Measurements from ENCODE around the gene GEN1. TPM values are rescaled to one million over a fixed set of nuclear protein-coding genes. Genes with fewer than 3 reads are reported as not detected.

Gene GEN1
- total and polyA plus RNA-seq, 2 of the 13 experiments (the other 11 are each of a cell fraction or from before 2014, with no cell fraction given), result 9.9 to 27.1 TPM

DNA sequence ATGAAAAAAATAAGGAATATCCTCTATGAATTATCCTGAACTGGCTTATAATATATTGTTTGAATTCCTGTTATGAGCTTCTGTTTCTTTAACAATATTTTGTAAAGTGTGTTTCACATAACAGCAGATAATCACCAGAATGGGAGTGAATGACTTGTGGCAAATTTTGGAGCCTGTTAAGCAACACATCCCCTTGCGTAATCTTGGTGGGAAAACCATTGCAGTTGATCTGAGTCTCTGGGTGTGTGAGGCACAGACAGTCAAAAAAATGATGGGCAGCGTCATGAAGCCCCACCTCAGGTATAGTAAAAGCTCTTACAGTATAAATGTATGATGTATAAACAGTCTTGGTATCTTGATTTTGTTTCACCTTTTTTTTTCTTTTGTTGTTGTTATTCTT, 5.9 kb downstream of the GEN1 start:
- POLR2A ChIA-PET, result no interaction called here
- no peak overlapping the region for H2AFZ ChIP-seq (ENCODE audit: low read length)

GRCh38 chr2:17762451-17762850, 8.5 kb downstream of the GEN1 start:
- POLR2A ChIA-PET, result no interaction called here
- TF ChIP-seq ZBTB46 (CRISPR knock-in tag; IDR thresholded peaks at IDR 0.05; ENCODE audit: borderline replicate concordance) (no peak), MAFG (CRISPR knock-in tag; IDR thresholded peaks at IDR 0.05) (no peak), PRDM15 (CRISPR knock-in tag; IDR thresholded peaks at IDR 0.05) (no peak), SATB2 (CRISPR knock-in tag; IDR thresholded peaks at IDR 0.05) (no peak)
- TF ChIP-seq, protein P1, sequence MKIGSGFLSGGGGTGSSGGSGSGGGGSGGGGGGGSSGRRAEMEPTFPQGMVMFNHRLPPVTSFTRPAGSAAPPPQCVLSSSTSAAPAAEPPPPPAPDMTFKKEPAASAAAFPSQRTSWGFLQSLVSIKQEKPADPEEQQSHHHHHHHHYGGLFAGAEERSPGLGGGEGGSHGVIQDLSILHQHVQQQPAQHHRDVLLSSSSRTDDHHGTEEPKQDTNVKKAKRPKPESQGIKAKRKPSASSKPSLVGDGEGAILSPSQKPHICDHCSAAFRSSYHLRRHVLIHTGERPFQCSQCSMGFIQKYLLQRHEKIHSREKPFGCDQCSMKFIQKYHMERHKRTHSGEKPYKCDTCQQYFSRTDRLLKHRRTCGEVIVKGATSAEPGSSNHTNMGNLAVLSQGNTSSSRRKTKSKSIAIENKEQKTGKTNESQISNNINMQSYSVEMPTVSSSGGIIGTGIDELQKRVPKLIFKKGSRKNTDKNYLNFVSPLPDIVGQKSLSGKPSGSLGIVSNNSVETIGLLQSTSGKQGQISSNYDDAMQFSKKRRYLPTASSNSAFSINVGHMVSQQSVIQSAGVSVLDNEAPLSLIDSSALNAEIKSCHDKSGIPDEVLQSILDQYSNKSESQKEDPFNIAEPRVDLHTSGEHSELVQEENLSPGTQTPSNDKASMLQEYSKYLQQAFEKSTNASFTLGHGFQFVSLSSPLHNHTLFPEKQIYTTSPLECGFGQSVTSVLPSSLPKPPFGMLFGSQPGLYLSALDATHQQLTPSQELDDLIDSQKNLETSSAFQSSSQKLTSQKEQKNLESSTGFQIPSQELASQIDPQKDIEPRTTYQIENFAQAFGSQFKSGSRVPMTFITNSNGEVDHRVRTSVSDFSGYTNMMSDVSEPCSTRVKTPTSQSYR (CRISPR knock-in tag; IDR thresholded peaks at IDR 0.05; ENCODE audit: borderline replicate concordance), result no peak

More for the DNA sequence above, 5.9 kb downstream of the GEN1 start:
- FAIRE-seq (no peak), ATAC-seq (no peak), DNase-seq (ENCODE audit: low spot score) (no peak)
- CTCF ChIA-PET (ENCODE audit: low intra/inter-chr PET ratio, low total read pairs), result no interaction called here
- WGBS (ENCODE audit: low lambda C conversion rate), result 99% methylated on average over 2 of the region's 2 CpGs
- Histone ChIP-seq H3K9ac (ENCODE audit: insufficient read depth, low read depth, low read length) (no peak overlapping the region), H3K4me2 (ENCODE audit: low read depth, low read length) (no peak overlapping the region), H3K36me3 (replicated peaks in 1 of 2; ENCODE audit: control insufficient read depth in 1 of 2, insufficient read depth in 2 of 2, low read length in 2 of 2) (peaks cover 1 to 19% of the 10 kb centered on the region in 2 experiments; a peak in 1 of 5 replicates), H4K20me1 (ENCODE audit: insufficient read depth, low read length) (no peaks in the 10 kb centered on the region), H3K9me3 (ENCODE audit: low read length) (no peaks in the 10 kb centered on the region), H3K4me1 (ENCODE audit: insufficient read depth, low read length) (peaks cover 50% of the 10 kb centered on the region), H3K79me2 (ENCODE audit: insufficient read depth, low read length) (peaks cover 44% of the 10 kb centered on the region), H3K27ac (ENCODE audit: extremely low read length, insufficient read depth, low read length) (no peak overlapping the region), H3K27me3 (ENCODE audit: control insufficient read depth in 1 of 2, insufficient read depth in 2 of 2, low read length in 2 of 2) (no peaks in the 10 kb centered on the region), H3K4me3 (replicated peaks in 1 of 3; ENCODE audit: insufficient read depth in 1 of 3, low read depth in 2 of 3, low read length in 3 of 3) (no peak overlapping the region)
- in situ Hi-C loops (cut with HindIII; ENCODE audit: extremely low pct_ligation_motif_present, low pct_unique_long_range_greater_than_20kb), result loop anchor here (10.0 kb wide), 1 partner anchor 215 kb away; the partner anchor contains the start of gene VSNL1
- intact Hi-C loops (cut with micrococcal nuclease; ENCODE audit: unreplicated experiment), result no loop called here
- TF ChIP-seq PPARG (CRISPR knock-in tag; conservative IDR thresholded peaks at IDR 0.05), result no peak
- peak; percentile 88 for TF ChIP-seq CEBPB (IDR thresholded peaks at IDR 0.05; ENCODE audit: borderline replicate concordance, low read depth, low read length)
- 0 out of 2 replicates have a peak, but pooled peaks have one; percentile 26 for TF ChIP-seq MAFF (IDR thresholded peaks at IDR 0.05; ENCODE audit: low read depth, low read length)
- TF ChIP-seq MAFK (conservative IDR thresholded peaks at IDR 0.05 in 1 of 2, IDR thresholded peaks at IDR 0.05 in 1 of 2; ENCODE audit: low read length in 2 of 2), result 0 out of 4 replicates have a peak, but pooled peaks of 1 of the 2 experiments have one; percentile 16
- TF ChIP-seq CEBPG (CRISPR knock-in tag; IDR thresholded peaks at IDR 0.05), result peak; percentile 77
- BruUV-seq (replicated peaks), result no TSS peak

More at GRCh38 chr2:17762451-17762850, 8.5 kb downstream of the GEN1 start:
- H3K9me3 ChIP-seq (ENCODE audit: low read length), result no peaks in the 10 kb centered on the region
- BruUV-seq (replicated peaks), result no TSS peak
- in situ Hi-C loops (cut with HindIII; ENCODE audit: extremely low pct_ligation_motif_present, low pct_unique_long_range_greater_than_20kb), result no loop called here
- H2AFZ ChIP-seq (ENCODE audit: low read length), result no peak overlapping the region
- H3K27ac ChIP-seq (ENCODE audit: extremely low read length, insufficient read depth, low read length), result no peak overlapping the region
- H3K4me3 ChIP-seq (replicated peaks in 1 of 3; ENCODE audit: insufficient read depth in 1 of 3, low read depth in 2 of 3, low read length in 3 of 3), result no peak overlapping the region
- DNase-seq (ENCODE audit: low spot score) (no peak), FAIRE-seq (no peak), ATAC-seq (no peak)
- no peak overlapping the region for H3K9ac ChIP-seq (ENCODE audit: insufficient read depth, low read depth, low read length)
- H4K20me1 ChIP-seq (ENCODE audit: insufficient read depth, low read length), result no peaks in the 10 kb centered on the region
- CTCF ChIA-PET (ENCODE audit: low intra/inter-chr PET ratio, low total read pairs), result no interaction called here
- no peak overlapping the region for H3K4me2 ChIP-seq (ENCODE audit: low read depth, low read length)
- WGBS (ENCODE audit: low lambda C conversion rate), result 95% methylated on average over 1 of the region's 1 CpG
- H3K36me3 ChIP-seq (replicated peaks in 1 of 2; ENCODE audit: control insufficient read depth in 1 of 2, insufficient read depth in 2 of 2, low read length in 2 of 2), result peaks cover 2 to 24% of the 10 kb centered on the region in 2 experiments; a peak in 2 of 5 replicates
- peaks cover 34% of the 10 kb centered on the region for H3K4me1 ChIP-seq (ENCODE audit: insufficient read depth, low read length)
- no peaks in the 10 kb centered on the region for H3K27me3 ChIP-seq (ENCODE audit: control insufficient read depth in 1 of 2, insufficient read depth in 2 of 2, low read length in 2 of 2)
- intact Hi-C loops (cut with micrococcal nuclease; ENCODE audit: unreplicated experiment), result no loop called here
- peaks cover 18% of the 10 kb centered on the region for H3K79me2 ChIP-seq (ENCODE audit: insufficient read depth, low read length)

Data from HepG2 (cell line).